Type B pancreatic cell (in vitro differentiated cells): Measurements from ENCODE around the gene ALK. TPM values are rescaled to one million over a fixed set of nuclear protein-coding genes. Genes with fewer than 3 reads are reported as not detected.

ENCODE experiments used
- DNase-seq: peaks from one replicate; pipeline ENCODE4 v3.0.0; 2021; ENCODE audit warnings: mixed read lengths; ENCODE audit not compliant: unreplicated experiment; ENCODE audit errors: extremely low spot score
- H3K27ac Mint-ChIP-seq: 2 replicates; pipeline ENCODE4 v1.8.0; 2021; ENCODE audit warnings: mild to moderate bottlenecking, mixed read lengths
- H3K27me3 Mint-ChIP-seq: 2 replicates; pipeline ENCODE4 v1.8.0; 2021; ENCODE audit warnings: mixed read lengths
- H3K36me3 Mint-ChIP-seq: 2 replicates; pipeline ENCODE4 v1.8.0; 2021; ENCODE audit warnings: mixed read lengths
- H3K4me1 Mint-ChIP-seq: one replicate; pipeline ENCODE4 v1.8.0; 2021; ENCODE audit warnings: mixed read lengths; ENCODE audit not compliant: unreplicated experiment
- H3K4me3 Mint-ChIP-seq: 2 replicates; pipeline ENCODE4 v1.8.0; 2021; ENCODE audit warnings: mild to moderate bottlenecking, mixed read lengths
- H3K9me3 Mint-ChIP-seq: 2 replicates; pipeline ENCODE4 v1.8.0; 2021; ENCODE audit warnings: mixed read lengths
- CTCF ChIP-seq: fragments of 200-600 bp; sonication (generic); conservative IDR thresholded peaks from 2 replicates; pipeline ENCODE4 v1.5.0; 2021; ENCODE audit warnings: antibody characterized with exemption, mild to moderate bottlenecking
- total RNA-seq: library from RNA; stranded (reverse); gene quantifications from 2 replicates; pipeline ENCODE4 v1.2.1, GENCODE V29; 2021; ENCODE audit warnings: low replicate concordance

The ALK gene
- total RNA-seq, 1 donor from 2014 or later: 7.7 TPM

GRCh38 chr2:29786361-29786760 lies 135.0 kb downstream of the ALK start:
- Mint-ChIP-seq H3K27me3 (no peaks in the 10 kb centered on the region), H3K4me1 (peaks cover 16% of the 10 kb centered on the region), H3K4me3 (no peak overlapping the region), H3K27ac (no peak overlapping the region), H3K36me3 (no peaks in the 10 kb centered on the region), H3K9me3 (peaks cover 4% of the 10 kb centered on the region)
- TF ChIP-seq CTCF: no peak
- no peak for DNase-seq

GRCh38 chr2:29783666-29784065 lies 137.7 kb downstream of the ALK start:
- Mint-ChIP-seq H3K4me3 (no peak overlapping the region), H3K9me3 (peaks cover 4% of the 10 kb centered on the region), H3K36me3 (no peaks in the 10 kb centered on the region), H3K27ac (no peak overlapping the region), H3K27me3 (no peaks in the 10 kb centered on the region), H3K4me1 (peaks cover 27% of the 10 kb centered on the region)
- TF ChIP-seq CTCF: no peak
- DNase-seq: no peak

- H3K4me1 Mint-ChIP-seq: peaks cover 27% of the 10 kb centered on the region
- H3K9me3 Mint-ChIP-seq: peaks cover 4% of the 10 kb centered on the region
- no peak for TF ChIP-seq CTCF
- H3K27me3 Mint-ChIP-seq: no peaks in the 10 kb centered on the region
- peak overlapping the region; percentile 27 for H3K4me3 Mint-ChIP-seq
- no peak overlapping the region for H3K27ac Mint-ChIP-seq
- H3K36me3 Mint-ChIP-seq: no peaks in the 10 kb centered on the region
- DNase-seq: no peak
Measured at GRCh38 chr2:29782549-29783458, 138.6 kb downstream of the ALK start.

GRCh38 chr2:29782087-29782486 lies 139.3 kb downstream of the ALK start:
- H3K27ac Mint-ChIP-seq: no peak overlapping the region
- H3K4me1 Mint-ChIP-seq: peaks cover 27% of the 10 kb centered on the region
- H3K4me3 Mint-ChIP-seq: no peak overlapping the region

GRCh38 chr2:29780906-29781305 lies 140.5 kb downstream of the ALK start:
- Mint-ChIP-seq H3K27ac (peak overlapping the region; percentile 81), H3K4me1 (peaks cover 29% of the 10 kb centered on the region), H3K27me3 (no peaks in the 10 kb centered on the region), H3K9me3 (no peaks in the 10 kb centered on the region), H3K36me3 (no peaks in the 10 kb centered on the region), H3K4me3 (no peak overlapping the region)
- no peak for TF ChIP-seq CTCF
- DNase-seq: no peak

More at GRCh38 chr2:29782087-29782486, 139.3 kb downstream of the ALK start:
- TF ChIP-seq CTCF: no peak
- H3K36me3 Mint-ChIP-seq: no peaks in the 10 kb centered on the region
- H3K27me3 Mint-ChIP-seq: no peaks in the 10 kb centered on the region
- no peak for DNase-seq
- peaks cover 4% of the 10 kb centered on the region for H3K9me3 Mint-ChIP-seq
